ENCODE measurements around the gene RPS27L.

- peak in 2 of 4 experiments; percentile 4 to 17 for TF ChIP-seq CTCF (IDR thresholded peaks at IDR 0.05)
- TF ChIP-seq POLR2A (IDR thresholded peaks at IDR 0.05) = peak; percentile 49 to 80
Measured at GRCh38 chr15:63188926-63189871, 31.9 kb upstream of the RPS27L start, which contains the start of gene RAB8B.

All from uterus (tissue), 2 donors.